ENCODE data around the gene WBP1.
"Not testable (repeated sequence)": the region's sequence is repeated elsewhere in the genome, so short reads cannot be mapped to it uniquely, and the experiment has no call there.

WBP1 gene

GRCh38 chr2:74464406-74464805 lies 6.2 kb downstream of the WBP1 start:
- DNase-seq (ENCODE audit: low read depth in 2 of 2), result peak in 1 of 2 donors; percentile 20
- peak overlapping the region; percentile 86 to 88 for H3K4me3 ChIP-seq (replicated peaks in 1 of 2; ENCODE audit: low read depth in 2 of 2, low read length in 2 of 2)
- no peak for TF ChIP-seq CTCF (IDR thresholded peaks at IDR 0.05; ENCODE audit: low read depth, low read length)

GRCh38 chr2:74470742-74471141 lies 12.5 kb downstream of the WBP1 start:
- H3K4me3 ChIP-seq (replicated peaks in 1 of 2; ENCODE audit: low read depth in 2 of 2, low read length in 2 of 2); DNase-seq (ENCODE audit: low read depth in 2 of 2): not testable (repeated sequence)

GRCh38 chr2:74471332-74472065 lies 13.3 kb downstream of the WBP1 start:
- TF ChIP-seq CTCF (IDR thresholded peaks at IDR 0.05; ENCODE audit: low read depth, low read length), result no peak

GRCh38 chr2:74472086-74472944 lies 14.1 kb downstream of the WBP1 start, which contains the start of gene MRPL53:
TSS of gene MRPL53 (minus strand) at chr2:74472680. CDS start at chr2:74472660, 20 bp downstream.
- peak within 1 kb of the TSS; percentile 67 to 81 for H3K4me3 ChIP-seq (replicated peaks in 1 of 2; ENCODE audit: low read depth in 2 of 2, low read length in 2 of 2)
- DNase-seq (ENCODE audit: low read depth in 2 of 2), result peak; percentile 95 to 96
- no peak for TF ChIP-seq CTCF (IDR thresholded peaks at IDR 0.05; ENCODE audit: low read depth, low read length)

More at GRCh38 chr2:74471332-74472065, 13.3 kb downstream of the WBP1 start:
- H3K4me3 ChIP-seq (replicated peaks in 1 of 2; ENCODE audit: low read depth in 2 of 2, low read length in 2 of 2), result peak overlapping the region; percentile 67 to 81
- DNase-seq (ENCODE audit: low read depth in 2 of 2), result peak in 1 of 2 donors; percentile 15

- H3K4me3 ChIP-seq (replicated peaks in 1 of 2; ENCODE audit: low read depth in 2 of 2, low read length in 2 of 2), result peak overlapping the region; percentile 67 to 81
- peak in 1 of 2 donors; percentile 26 for DNase-seq (ENCODE audit: low read depth in 2 of 2)
- no peak for TF ChIP-seq CTCF (IDR thresholded peaks at IDR 0.05; ENCODE audit: low read depth, low read length)
Measured at GRCh38 chr2:74472945-74473258, 14.7 kb downstream of the WBP1 start.

- H3K4me3 ChIP-seq (replicated peaks in 1 of 2; ENCODE audit: low read depth in 2 of 2, low read length in 2 of 2), result no peak overlapping the region
- no peak for DNase-seq (ENCODE audit: low read depth in 2 of 2)
- no peak for TF ChIP-seq CTCF (IDR thresholded peaks at IDR 0.05; ENCODE audit: low read depth, low read length)
Measured at GRCh38 chr2:74474481-74474880, 16.2 kb downstream of the WBP1 start.

GRCh38 chr2:74474899-74475298 lies 16.7 kb downstream of the WBP1 start:
- peak; percentile 11 to 23 for DNase-seq (ENCODE audit: low read depth in 2 of 2)
- H3K4me3 ChIP-seq (replicated peaks in 1 of 2; ENCODE audit: low read depth in 2 of 2, low read length in 2 of 2), result no peak overlapping the region
- peak; percentile 23 for TF ChIP-seq CTCF (IDR thresholded peaks at IDR 0.05; ENCODE audit: low read depth, low read length)
